GM10266 (cell line): Measurements from ENCODE around the gene DNAH17.

ENCODE experiments used
- DNase-seq: peaks from one replicate; pipeline ENCODE4 v3.0.0; 2012; ENCODE audit errors: extremely low spot score
- CTCF ChIP-seq: IDR thresholded peaks from 2 replicates; pipeline ENCODE4 v1.5.1; 2012; ENCODE audit warnings: mild to moderate bottlenecking, low read depth; ENCODE audit not compliant: control insufficient read depth, insufficient read depth; ENCODE audit errors: missing control alignments

Gene DNAH17

GRCh38 chr17:78479369-78479768 lies 97.8 kb downstream of the DNAH17 start:
- no peak for TF ChIP-seq CTCF
- DNase-seq = no peak

- TF ChIP-seq CTCF = no peak
Observed at GRCh38 chr17:78478757-78479297, 98.4 kb downstream of the DNAH17 start.

GRCh38 chr17:78477913-78478756 lies 99.1 kb downstream of the DNAH17 start:
- no peak for TF ChIP-seq CTCF
- no peak for DNase-seq

More at GRCh38 chr17:78478757-78479297, 98.4 kb downstream of the DNAH17 start:
- DNase-seq = no peak

GRCh38 chr17:78476973-78477372 lies 100.2 kb downstream of the DNAH17 start:
- TF ChIP-seq CTCF = no peak
- no peak for DNase-seq

- no peak for DNase-seq
- no peak for TF ChIP-seq CTCF
Observed at GRCh38 chr17:78476149-78476548, 101.0 kb downstream of the DNAH17 start.

- no peak for TF ChIP-seq CTCF
- no peak for DNase-seq
Observed at GRCh38 chr17:78475211-78475610, 102.0 kb downstream of the DNAH17 start.

- no peak for TF ChIP-seq CTCF
- DNase-seq = peak; percentile 53
Observed at GRCh38 chr17:78474614-78475146, 102.5 kb downstream of the DNAH17 start.
